ENCODE data around the gene SH3RF1.
"Not testable (repeated sequence)": the region's sequence is repeated elsewhere in the genome, so short reads cannot be mapped to it uniquely, and the experiment has no call there.

The SH3RF1 gene

DNA sequence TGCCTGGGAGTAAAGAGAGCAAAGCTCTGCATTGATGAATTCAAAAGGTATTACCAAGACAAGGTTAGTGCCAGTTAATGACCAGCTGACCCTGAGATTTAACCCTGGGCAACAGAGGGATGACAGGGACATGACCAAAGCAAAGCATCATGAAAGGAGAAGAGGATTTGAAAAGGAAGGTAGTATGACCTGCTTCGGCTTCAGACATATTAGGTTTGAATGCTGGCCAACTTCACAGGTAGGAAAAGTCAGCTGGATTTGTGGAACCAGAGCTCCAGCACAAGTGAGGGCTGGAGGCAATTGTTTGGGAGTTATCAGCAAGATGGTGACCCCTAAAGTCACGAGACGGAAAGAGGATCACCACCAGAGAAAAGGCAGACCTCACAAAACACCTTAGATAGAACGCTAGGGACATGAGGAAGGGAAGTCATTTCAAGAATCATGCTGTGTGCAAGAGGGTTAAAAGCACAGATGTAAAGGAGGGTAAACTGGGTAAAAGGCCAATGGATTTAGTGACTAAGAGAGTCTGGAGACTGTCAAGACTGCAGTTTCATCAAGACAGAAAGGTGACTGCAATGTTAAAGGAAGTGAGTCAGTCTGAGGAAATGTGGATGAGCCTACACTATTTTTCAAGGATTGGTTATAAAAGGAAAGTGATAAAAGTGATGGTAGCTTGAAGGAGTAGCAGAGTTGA is 45.6 kb downstream of the SH3RF1 start:
- DNase-seq: no peak

DNA sequence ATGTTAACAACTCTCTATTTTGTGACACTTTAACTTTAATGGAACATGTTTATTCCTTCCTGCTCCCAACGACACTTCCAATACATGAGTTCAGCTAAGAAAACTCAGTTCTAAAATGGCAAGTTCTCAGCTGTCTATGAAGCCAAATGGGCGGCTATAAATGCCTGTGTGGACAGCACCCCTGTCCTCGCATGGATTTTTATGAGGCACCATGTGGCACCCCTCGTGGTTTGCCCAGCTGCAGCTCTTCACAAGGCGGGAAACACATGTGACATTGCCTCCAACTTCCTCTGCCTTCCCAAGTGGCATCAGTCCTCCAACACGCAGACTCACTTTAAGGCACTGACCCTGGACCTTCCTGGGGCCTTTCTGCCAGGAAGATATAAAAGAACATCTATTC is 48.0 kb downstream of the SH3RF1 start:
- no peak for DNase-seq

DNA sequence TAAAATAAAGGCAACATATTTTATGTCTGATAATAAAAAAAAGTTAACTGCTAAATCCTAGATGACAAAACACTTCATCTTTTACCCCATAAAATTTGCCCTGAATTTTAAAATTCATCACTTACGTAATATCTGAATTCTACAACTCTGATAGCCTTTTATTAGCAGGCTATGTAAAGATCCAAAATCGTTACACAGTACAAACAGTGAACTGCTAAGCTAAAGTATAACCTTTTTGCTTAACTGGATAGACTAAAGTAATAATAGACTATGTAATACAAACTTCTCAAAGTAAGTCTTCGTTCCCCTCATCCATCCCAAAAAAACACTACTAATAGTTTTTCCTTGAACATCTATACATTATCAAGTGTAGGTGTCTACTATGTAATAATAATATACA is 49.1 kb downstream of the SH3RF1 start:
- DNase-seq: no peak

DNA sequence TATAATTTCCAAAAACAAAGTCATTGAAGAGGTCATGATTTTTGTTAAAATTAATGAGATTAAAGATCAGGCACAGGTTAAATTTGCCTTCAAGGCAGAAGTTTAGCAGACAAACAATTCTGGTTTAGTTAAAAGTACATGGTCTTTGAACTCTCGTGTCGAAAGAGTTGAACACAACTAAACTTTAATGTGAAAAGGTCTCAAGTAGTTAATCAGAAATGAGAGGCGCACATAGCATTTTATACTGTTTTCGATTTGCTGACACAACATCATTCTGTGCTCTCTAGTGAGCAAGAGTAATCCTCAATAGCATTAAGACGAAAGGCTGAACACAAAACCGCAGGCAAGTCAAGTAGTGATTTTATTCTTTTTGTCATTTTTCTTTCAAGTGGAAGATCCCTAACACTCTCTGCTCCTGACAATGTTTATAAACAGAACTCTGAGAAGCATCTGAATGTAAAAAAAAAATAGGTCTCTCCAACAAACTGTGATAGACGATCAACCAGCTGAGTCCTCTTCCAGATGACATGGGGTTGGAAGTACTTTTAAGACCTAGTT is 49.8 kb downstream of the SH3RF1 start:
- no peak for DNase-seq

DNA sequence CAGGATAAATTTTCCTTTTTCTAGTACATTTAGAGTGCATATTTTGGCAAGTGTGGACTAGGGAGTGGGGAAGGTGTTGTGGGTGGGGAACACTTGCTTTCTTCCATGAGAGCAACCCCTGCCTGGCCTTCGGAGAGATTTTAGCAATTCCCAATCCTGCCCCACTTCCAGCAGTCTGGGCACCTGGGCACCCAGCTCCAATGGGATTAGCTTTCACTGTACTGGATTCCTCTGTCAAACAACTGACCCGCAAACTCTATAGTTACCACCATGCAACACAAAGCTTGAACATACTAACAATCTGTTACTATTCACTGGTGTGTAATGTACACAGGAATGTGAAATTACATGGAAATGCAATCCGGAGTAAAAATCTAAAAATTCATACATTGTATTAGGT is 50.3 kb downstream of the SH3RF1 start:
- no peak for DNase-seq

DNA sequence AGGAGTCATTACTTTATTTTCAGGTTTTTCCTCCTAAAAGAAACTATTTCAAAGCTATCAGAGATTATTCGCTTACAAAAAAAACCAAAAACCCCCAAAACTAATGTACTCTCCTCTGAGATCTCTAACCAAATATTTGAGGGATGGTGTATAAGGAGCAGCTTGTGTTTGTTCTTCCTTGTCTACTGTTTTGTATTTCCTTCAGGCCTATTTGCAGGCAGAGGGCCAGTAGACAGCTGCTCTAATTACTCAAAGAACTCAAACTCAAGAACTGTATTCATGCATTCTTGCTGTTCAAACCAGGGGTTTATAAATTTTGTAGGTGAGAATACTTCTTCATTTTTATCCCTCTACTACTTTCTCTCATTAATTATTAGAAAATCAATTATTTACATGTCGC is 51.3 kb downstream of the SH3RF1 start:
- no peak for DNase-seq

DNA sequence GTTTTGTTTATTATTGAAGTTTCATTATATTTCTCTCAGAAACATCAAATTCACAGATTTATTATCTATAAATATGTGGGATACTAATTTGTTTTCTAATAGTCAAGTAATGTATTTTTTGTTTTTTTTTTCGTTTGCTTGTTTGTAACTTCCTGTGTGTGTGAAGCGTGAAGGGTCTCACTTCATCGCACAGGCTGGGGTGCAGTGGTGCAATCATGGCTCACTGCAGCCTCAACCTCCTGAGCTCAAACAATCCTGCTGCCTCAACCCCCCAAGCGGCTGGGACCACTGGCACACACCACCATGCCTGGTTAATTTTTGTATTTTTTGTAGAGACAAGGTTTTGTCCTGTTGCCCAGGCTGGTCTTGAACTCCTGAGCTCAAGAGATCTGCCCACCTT is 55.1 kb downstream of the SH3RF1 start:
- no peak for DNase-seq

DNA sequence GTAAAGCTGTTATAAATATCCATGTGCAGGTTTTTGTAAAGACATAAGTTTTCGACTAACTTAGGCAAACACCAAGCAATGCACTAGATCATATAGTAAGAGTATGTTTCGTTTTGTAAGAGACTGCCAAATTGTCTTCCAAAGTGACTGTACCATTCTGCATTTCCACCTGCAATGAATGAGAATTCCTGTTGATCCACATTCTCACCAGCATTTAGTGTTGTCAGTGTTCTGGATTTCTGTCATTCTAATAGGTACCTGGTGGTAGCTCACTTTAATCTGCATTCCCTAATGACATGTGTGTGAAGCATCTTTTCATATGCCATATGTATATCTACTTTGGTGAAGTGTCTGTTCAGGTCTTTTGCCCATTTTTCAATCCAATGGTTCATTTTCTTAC is 57.8 kb downstream of the SH3RF1 start:
- no peak for DNase-seq

DNA sequence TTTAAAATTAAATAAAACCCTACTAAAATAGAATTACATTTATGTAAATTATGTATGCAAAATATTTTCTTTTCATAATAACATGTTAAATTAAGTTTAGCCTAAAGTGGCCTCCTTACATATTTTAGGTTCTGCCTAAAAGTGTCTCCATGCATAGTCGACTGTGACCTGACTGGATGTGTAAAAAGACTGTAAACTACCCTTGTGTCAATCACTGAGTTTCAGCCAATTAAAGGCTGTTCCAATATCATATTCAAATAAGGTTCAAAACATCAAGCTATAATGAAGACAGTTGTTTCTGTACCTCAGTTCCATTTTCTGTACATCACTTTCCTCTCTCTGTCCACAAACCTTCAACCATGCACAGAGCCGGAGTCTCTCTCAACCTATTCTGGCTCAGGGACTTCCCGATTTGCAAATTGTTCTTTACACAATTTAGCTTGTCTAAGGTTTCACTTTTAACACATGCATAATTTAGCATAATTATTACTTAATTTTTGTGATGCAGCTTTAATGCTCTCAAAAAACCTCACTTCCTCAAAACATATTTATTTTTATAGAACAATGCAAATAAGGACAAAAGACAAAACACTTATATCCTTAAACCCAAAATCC is 60.1 kb downstream of the SH3RF1 start:
- no peak for DNase-seq

DNA sequence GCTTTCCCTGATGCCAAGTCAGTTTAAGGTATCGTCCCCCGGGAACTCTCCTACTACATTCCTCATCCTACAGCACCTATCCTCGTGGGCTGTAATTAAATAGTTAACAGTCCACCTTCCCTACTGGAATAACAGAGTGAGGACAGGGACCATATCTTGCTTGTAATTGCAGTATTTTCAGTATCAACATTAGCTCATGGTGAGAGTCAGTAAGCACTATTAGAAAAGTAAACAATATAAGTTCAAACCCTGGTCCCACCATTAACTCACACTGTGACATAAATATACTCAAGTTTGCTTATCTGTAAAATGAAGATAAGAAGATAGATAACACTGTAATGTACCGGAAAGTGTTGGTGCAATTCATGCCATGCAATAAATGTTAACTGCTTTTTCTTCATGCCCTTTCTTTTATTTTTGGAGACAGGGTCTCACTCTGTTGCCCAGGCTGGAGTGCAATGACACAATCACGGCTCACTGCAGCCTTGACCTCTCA is 61.3 kb downstream of the SH3RF1 start:
- DNase-seq: no peak

DNA sequence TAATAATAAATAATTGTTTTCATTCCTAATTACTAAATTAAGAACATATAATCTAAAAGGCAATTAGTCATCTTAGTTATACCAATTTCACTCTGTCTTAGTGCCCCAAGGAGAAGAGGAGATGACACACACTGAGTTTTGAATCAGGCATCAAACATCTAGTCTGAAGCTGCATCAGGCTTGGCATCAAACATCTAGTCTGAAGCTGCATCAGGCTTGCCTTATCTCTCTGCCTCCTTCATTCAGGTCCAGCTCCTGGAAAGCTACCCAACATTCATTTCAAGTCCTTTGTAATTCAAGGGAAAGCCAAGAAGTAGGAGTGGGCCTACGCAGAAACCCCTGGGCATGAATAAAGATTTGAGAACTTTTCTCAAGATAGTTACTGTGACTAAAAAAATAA is 62.2 kb downstream of the SH3RF1 start:
- DNase-seq: no peak

DNA sequence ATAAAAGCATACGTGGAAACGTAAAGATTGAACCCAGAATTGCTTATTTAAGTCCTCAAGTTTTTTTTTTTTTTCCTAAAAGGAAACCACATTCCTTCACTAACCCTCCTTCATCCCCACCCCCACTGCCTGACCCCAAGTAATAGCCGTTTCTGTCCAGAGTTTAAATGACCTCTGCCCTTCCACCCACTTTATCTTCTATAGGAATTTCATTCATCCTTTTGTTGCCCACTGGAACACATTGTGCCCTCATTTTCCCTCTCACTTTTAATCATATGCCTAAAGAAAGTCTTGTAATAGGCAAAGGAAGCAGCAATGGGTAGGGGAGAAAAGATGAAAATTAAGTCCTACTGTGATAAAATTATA is 62.7 kb downstream of the SH3RF1 start:
- DNase-seq: no peak

DNA sequence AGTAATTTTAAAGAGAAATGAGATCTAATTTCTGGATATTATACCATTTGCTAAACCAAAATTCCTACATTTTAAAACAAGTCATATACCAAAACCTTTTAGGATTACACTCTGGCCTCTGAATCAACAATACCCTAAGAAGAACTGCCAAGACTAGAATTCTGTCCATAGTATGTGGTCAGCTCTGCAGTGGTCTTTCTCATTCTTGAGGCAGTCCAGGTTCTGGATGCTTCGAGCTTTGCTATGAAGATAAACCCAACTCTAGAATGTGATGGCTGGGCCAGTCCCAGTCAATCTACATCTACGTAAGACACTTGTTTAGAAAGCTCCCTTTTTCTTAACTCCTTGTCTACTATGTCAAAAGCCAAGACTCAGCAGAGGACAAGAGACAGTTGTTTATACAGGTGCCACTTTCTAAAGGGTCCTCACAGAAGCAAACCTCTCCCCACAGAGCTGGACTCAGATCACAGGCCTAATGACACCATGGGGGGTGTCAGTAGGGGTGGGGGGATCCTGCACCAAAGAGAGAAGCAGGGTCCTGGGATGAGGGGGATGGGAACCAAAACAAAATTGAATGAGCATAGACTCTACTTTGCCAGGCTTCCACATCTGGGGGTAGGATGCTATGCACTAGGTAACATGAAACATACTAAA is 63.2 kb downstream of the SH3RF1 start:
- no peak for DNase-seq

DNA sequence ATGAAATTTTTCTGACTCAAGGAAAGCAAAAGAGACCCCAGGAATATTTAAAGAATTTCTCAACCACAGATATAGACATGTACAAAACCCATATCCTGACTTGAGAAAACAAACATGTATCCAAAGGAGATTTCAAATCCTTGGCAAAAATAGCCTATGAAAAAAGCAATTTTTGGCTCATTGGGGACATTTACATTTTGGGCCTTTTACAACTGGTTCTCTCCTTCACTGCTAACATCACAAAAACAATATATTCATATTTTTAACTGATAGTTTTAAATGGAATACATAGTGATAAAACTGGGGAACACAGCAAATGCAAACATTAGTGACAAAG is 65.0 kb downstream of the SH3RF1 start:
- DNase-seq: no peak

DNA sequence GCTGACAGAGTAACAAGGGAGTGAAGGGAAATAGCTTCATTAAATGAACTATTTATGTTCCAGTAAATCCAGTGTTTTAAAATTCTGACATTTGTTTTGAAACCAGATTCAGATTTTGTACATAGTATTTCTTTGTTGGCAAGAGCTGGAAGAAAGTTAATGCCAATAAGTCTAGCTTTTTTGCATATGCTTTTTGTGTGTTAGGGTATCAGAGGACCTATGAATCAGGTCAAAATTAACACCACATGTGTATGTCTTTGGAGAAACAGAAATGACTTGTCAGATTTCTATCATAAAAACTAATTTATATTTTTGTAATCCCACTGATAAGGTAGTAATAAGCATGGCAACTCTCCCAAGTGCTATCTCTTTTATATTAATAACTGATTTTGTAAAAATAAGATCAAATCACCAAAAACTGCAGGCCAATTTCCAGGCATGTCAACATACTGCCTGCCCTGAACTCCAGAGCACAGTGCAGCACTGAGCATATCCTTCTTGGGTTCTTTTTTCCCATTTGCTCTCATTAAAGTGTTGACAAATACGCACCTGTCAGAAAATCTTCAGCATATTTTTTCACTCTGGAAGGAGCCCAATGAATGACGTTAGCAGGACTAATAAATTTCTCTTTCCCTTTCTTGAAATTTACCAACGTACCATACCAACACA is 65.5 kb downstream of the SH3RF1 start:
- DNase-seq: no peak

DNA sequence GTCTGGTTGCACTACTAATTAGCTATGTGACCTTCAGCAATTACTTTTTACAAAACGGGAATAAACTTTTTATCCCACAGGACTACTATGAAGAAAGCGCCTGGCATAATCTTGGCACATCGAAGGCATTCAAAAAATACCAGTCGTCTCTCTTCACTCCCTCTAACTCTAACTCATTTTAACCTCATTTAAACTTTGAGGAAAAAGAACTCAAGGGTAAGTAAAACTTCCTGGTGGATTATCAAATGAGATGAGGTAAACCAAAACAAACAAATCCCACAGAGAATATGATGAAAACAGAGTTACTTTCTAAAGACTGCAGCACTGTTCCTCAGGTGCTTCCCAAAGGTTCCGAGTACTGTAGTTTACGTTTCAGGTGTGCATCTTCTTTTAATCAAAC is 66.9 kb downstream of the SH3RF1 start:
- no peak for DNase-seq

DNA sequence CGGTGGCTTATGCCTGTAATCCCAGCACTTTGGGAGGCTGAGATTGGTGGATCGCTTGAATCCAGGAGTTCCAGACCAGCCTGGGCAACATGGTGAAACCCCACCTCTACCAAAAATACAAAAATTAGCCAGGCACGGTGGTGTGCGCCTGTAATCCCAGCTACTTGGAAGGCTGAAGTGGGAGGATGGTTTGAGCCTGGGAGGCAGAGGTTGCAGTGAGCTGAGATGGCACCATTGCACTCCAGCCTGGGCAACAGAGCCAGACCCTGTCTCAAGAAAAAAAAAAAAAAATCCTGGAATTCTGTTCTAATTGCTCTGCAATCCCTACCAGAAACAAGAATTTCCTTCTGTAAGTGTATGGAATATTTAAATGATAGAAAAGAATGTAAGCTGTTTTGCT is 67.5 kb downstream of the SH3RF1 start:
- DNase-seq: not testable (repeated sequence)

DNA sequence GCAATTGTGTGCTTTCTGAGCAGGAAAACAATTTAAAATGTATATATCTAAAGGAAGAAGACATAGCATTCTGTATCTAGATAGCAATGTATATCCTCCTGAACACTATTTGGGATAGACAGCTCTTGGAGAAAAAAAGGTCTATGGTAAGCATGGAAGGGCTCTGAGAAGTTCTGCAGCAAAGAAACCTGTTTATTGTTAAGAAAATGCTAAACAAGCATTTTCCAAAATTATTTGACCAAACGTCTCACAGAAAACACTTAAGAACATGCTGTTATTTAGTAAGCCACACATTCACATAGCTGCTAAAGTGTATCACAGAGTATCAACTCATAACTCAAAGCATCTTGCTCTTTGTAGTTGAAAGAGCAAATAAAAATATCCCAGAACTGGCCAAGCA is 67.9 kb downstream of the SH3RF1 start:
- no peak for DNase-seq

DNA sequence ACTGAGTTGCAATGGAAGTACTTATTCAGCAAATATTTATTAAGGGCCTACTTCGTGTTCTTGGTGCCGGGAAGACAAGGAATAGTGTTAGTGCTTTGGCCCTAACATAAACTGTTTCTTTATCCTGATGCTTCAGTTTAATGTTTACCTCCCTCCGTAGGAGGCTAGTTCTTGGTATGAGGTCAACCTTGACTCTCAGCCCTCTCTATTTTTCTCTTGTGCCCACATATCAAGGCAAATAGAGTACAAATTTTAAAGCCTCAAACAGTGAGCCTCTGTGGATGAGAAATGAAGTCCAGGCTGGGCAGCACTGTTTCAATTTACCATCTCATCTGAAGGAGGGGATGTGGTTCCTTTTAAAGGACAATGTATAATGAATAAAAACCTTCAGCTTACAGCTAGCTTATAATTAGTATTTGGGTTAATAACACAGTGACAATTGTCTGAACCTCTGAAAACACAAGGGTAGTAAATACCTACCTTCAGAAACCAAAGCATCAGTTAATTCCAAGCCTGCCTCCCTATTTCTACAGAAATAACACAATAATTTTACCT is 68.5 kb downstream of the SH3RF1 start:
- no peak for DNase-seq

DNA sequence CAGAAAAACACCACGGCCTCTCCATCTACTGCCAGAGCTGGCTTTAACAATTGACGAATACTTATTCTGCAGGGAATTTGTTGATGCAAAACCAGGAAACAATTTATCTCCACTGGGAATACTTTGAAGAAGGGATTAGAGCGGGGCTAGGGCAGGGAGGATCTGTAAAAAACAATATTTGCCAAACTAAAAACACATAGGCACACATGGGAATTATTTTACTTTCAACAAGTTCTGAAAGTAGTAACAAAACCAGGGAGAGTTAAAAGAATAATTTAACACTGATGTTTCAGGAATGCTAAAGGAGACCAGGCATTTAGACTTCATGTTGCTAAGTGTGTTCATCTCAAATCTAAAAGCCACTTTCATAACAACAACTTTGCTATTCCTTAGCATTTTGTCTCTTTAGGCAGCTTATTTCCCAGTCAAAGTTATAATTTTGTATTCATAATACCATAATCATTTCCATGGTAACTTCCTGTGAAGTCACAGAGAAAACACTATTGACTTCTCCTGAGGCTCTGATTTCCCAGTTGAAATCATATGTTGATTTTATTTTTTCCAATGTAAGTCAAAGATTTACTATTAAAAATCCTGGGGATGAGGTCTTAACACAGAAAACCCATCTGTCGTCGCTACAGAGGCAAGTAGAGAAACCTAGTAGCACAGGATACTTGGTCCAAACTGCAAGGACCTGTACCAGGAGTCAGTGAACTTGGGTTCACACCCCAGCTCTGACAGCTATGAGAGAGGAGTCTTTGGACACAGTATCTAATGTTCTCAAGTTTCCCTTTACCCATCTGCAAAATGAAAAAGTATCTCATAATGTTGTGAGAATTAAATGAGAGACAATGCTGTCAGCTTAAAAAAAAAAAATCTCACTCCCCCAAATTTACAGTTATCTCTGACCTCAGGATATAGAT is 69.3 kb downstream of the SH3RF1 start:
- DNase-seq: no peak

DNA sequence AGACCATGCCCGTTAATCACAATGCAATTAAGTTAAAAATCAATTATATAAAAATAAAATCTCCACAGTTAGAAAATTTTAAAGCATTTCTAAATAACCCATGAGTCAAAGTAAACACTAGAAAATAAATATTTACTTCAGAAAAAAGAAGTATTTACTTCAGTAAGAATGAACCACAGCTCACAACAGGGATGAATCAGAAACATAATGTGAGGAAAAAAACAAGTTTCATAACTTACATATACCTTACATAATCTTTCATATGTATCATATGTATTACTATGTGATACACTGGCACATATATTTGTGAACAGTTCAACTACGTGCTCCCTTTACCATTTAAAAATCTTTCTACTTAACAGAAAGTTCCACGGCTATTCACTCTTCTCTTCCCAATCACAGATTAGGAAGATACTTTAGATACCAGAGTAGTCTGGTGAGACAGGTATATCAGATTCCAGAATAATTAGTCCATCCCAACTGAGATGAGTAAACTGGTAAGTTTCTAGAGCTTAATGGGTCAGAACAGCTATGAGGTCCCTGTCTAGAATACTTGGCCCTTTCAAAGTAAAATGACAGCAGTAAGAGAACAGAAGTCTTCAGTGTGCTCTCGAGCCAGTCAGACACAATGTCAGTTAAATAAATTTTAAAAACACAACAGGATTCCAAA is 70.3 kb downstream of the SH3RF1 start:
- no peak for DNase-seq

DNA sequence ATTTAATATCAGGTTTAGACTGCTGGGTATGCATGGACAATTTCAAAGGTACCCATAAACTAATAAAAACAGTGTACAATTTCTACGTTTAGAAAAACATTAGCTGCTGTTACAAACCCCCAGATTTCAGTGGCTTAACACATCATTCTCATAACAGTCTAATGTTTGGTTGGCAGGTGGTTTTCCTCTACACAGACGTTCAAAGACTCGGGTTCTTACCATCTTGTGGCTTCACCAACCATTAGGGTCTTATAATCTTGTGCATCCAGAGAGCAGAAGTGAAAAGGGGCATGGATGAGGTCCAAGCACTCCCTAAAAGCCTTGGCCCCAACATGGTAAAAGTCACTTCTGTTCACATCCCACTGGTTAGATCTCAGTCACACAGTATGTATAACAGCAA is 71.6 kb downstream of the SH3RF1 start:
- DNase-seq: no peak
